WERI-Rb-1 (cell line): ENCODE results near the gene VSX2.

Experiments
- DNase-seq: peaks from one replicate; pipeline ENCODE4 v3.0.0-alpha.2; 2020
- H3K27ac ChIP-seq: fragments of 250-450 bp; sonication (Bioruptor Pico); 2 replicates; pipeline ENCODE4 v1.5.1; 2020; ENCODE audit warnings: mild to moderate bottlenecking, moderate library complexity
- H3K27me3 ChIP-seq: fragments of 250-450 bp; sonication (Bioruptor Pico); 2 replicates; pipeline ENCODE4 v1.5.1; 2021; ENCODE audit warnings: mild to moderate bottlenecking, low read depth, moderate library complexity; ENCODE audit not compliant: insufficient read depth, severe bottlenecking
- H3K36me3 ChIP-seq: fragments of 250-450 bp; sonication (Bioruptor Pico); 2 replicates; pipeline ENCODE4 v1.5.1; 2020; ENCODE audit warnings: mild to moderate bottlenecking, moderate library complexity
- H3K4me3 ChIP-seq: 2 replicates; pipeline ENCODE4 v1.5.1; 2011; ENCODE audit warnings: low read depth, mild to moderate bottlenecking, control low read depth, low read length
- H3K9me3 ChIP-seq: fragments of 250-450 bp; sonication (Bioruptor Pico); 2 replicates; pipeline ENCODE4 v1.5.1; 2021; ENCODE audit warnings: mild to moderate bottlenecking, moderate library complexity; ENCODE audit not compliant: severe bottlenecking
- TF ChIP-seq, protein P1 (sequence below): IDR thresholded peaks from 2 replicates; pipeline ENCODE4 v1.5.1; 2011; ENCODE audit warnings: low read depth, mild to moderate bottlenecking, control low read depth, inconsistent platforms, low read length

The VSX2 gene

DNA sequence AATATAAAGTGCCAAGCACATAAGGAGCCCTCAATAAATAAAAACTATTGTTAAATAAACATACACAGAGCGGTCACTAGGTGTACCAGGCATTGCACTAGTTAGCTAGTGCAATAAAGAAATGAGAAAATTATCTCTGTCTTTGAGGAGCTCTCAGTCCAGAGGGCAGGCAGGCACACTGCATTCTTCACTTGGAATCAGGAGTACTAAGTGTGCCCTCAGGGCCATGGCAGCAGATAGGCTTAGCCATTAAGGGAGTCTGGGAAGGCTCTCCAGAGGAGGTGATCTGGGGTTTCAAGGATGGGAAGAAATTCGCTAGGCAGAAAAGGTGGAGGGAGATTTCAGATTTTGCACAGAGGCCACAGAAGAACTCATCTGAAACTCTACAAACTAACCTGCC is 54.4 kb downstream of the VSX2 start:
- Histone ChIP-seq H3K27me3 (no peaks in the 10 kb centered on the region), H3K36me3 (peaks cover 56% of the 10 kb centered on the region), H3K27ac (no peak overlapping the region), H3K4me3 (no peak overlapping the region), H3K9me3 (no peaks in the 10 kb centered on the region)
- TF ChIP-seq, protein P1, sequence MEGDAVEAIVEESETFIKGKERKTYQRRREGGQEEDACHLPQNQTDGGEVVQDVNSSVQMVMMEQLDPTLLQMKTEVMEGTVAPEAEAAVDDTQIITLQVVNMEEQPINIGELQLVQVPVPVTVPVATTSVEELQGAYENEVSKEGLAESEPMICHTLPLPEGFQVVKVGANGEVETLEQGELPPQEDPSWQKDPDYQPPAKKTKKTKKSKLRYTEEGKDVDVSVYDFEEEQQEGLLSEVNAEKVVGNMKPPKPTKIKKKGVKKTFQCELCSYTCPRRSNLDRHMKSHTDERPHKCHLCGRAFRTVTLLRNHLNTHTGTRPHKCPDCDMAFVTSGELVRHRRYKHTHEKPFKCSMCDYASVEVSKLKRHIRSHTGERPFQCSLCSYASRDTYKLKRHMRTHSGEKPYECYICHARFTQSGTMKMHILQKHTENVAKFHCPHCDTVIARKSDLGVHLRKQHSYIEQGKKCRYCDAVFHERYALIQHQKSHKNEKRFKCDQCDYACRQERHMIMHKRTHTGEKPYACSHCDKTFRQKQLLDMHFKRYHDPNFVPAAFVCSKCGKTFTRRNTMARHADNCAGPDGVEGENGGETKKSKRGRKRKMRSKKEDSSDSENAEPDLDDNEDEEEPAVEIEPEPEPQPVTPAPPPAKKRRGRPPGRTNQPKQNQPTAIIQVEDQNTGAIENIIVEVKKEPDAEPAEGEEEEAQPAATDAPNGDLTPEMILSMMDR: no peak
- no peak for DNase-seq

DNA sequence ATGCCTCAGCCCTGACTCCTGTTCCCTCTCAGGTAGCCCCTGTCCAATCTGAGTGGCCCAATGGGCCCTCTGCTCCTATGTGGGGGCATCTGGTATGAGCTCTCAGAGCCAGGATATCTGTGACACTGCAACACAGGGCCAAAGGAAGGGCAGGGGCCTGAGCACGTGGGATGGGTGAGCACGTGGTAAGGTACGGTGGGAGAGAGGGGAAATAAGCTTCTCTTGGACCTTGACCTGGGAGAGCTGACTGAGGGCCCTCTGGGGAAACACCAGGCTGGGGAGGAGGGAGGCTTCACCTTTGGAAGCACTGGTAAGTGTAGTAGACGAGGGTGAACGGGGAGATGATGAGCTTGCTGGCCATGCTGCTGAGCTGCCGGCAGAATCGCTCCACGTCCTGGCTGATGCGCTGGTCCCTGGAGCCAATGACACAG is 56.8 kb downstream of the VSX2 start:
- Histone ChIP-seq H3K27me3 (no peaks in the 10 kb centered on the region), H3K36me3 (peaks cover 52% of the 10 kb centered on the region)
- TF ChIP-seq, protein P1: no peak

DNA sequence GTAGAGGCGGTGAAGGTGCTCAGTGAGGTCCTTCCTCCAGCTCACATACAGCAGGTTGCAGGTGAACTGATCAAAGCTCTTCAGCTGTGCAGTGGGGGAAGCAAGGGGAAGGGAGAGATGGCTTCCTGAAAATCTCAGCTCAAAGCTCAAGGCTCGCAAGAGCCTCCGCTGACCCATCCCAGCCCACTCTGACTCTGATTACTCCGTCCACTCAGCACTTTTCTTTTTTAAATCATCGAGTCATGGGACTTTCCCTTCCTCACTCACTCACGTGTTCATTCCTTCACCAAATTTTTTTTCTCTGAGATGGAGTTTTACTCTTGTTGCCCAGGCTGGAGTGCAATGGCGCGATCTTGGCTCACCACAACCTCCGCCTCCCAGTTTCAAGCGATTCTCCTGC is 58.7 kb downstream of the VSX2 start:
- TF ChIP-seq, protein P1: no peak
- no peak overlapping the region for H3K4me3 ChIP-seq
- H3K9me3 ChIP-seq: no peaks in the 10 kb centered on the region
- DNase-seq: no peak
- no peak overlapping the region for H3K27ac ChIP-seq
- peaks cover 36% of the 10 kb centered on the region for H3K36me3 ChIP-seq
- H3K27me3 ChIP-seq: no peaks in the 10 kb centered on the region

More for the DNA sequence above, 56.8 kb downstream of the VSX2 start:
- Histone ChIP-seq H3K27ac (no peak overlapping the region), H3K4me3 (no peak overlapping the region), H3K9me3 (no peaks in the 10 kb centered on the region)
- DNase-seq: no peak

DNA sequence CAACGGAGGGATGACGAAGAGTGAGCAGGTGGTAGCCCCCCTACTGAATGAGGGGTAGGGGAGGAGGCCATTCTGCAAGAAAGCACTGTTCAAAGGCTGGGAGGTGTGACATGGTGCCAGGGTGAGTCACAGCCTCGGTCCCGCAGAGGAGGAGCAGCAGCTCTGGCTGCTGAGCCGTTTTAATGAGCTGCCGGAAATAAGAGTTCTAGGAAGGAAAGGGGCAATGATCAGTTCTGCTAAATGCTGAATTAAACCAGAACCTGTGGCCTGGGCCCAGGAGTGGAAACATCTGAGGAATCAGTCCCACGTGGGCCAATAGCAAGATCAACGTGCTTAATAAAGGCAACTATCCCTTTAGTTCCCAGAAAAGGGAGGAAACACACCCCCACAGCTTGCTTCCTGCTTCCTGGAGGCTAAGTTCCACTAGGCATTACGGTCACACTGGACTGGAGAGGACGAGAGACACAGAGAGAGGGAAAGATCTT is 59.9 kb downstream of the VSX2 start:
- Histone ChIP-seq H3K36me3 (peaks cover 31% of the 10 kb centered on the region), H3K4me3 (no peak overlapping the region), H3K9me3 (no peaks in the 10 kb centered on the region), H3K27ac (no peak overlapping the region), H3K27me3 (no peaks in the 10 kb centered on the region)
- DNase-seq: no peak
- TF ChIP-seq, protein P1: no peak

DNA sequence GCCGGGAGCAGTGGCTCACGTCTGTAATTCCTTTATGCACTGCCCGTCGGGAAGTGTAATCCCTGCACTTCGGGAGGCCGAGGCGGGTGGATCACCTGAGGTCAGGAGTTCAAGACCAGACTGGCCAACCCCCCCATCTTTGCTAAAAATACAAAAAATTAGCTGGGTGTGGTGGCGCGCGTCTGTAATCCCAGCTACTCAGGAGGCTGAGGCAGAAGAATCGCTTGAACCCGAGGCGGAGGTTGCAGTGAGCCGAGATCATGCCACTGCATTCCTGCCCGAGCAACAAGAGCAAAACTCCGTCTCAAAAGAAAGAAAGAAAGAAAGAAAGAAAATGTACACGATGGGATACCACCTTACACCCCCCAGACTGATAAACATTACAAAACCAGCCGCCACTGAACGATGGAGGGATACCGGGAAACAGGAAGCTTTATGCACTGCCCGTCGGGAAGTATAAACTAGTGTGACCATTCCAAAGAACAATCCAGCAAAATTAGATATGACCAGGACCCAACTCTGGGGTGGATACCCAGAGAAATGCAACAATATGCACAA is 62.4 kb downstream of the VSX2 start:
- TF ChIP-seq, protein P1: no peak
- peak; percentile 42 for DNase-seq
- peak overlapping the region; percentile 90 for H3K27ac ChIP-seq

DNA sequence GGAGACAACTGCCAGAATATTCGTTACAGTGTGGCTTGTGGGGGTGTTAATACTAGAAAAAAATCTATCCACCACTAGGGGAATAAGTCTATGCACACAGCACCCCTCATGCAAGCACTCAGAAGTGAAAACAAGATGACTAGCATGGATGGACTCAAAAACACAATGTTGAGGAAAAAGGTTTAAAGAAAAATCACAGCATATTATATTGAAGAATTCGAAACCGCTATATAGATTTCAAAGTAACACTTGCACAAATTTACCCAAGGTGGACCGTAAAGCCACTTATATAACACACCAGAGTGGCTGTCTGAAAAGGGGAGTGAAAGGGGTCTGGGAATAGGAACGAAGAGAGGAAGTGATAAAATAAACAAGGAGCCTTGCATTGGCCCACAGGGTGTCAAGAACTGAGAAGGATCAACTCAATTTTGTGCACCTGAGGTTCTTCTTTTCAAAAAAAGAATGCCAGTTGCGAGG is 62.9 kb downstream of the VSX2 start:
- DNase-seq: no peak
- no peaks in the 10 kb centered on the region for H3K27me3 ChIP-seq
- peak overlapping the region; percentile 94 for H3K4me3 ChIP-seq
- H3K36me3 ChIP-seq: peaks cover 26% of the 10 kb centered on the region
- no peaks in the 10 kb centered on the region for H3K9me3 ChIP-seq
- peak overlapping the region; percentile 90 for H3K27ac ChIP-seq
- TF ChIP-seq, protein P1: peak; percentile 37; the same call in 1 of the 2 replicates

More for the DNA sequence above, 62.4 kb downstream of the VSX2 start:
- Histone ChIP-seq H3K4me3 (peak overlapping the region; percentile 94), H3K9me3 (no peaks in the 10 kb centered on the region), H3K27me3 (no peaks in the 10 kb centered on the region), H3K36me3 (peaks cover 31% of the 10 kb centered on the region)
